ENCODE measurements around the gene DTNBP1.

DNA sequence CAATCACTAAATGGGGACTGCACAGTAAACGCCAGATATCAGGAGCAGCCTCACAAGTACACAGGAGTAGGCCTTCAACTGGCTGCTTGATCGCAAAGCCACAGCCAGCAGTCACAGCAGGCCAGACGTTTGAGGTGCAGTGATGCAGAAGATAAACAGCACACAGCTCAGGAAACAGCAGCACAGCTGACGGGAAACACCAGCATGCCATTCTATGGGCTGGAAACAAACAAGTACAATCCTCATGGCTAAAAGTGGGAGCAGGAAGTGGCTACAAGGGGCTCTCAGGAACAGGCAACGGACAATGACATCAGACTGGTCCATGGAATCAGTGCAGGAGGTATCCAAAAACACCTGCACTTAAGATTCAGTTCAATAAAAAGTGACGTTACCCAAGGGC is 111.0 kb downstream of the DTNBP1 start:
- TF ChIP-seq, protein P1, sequence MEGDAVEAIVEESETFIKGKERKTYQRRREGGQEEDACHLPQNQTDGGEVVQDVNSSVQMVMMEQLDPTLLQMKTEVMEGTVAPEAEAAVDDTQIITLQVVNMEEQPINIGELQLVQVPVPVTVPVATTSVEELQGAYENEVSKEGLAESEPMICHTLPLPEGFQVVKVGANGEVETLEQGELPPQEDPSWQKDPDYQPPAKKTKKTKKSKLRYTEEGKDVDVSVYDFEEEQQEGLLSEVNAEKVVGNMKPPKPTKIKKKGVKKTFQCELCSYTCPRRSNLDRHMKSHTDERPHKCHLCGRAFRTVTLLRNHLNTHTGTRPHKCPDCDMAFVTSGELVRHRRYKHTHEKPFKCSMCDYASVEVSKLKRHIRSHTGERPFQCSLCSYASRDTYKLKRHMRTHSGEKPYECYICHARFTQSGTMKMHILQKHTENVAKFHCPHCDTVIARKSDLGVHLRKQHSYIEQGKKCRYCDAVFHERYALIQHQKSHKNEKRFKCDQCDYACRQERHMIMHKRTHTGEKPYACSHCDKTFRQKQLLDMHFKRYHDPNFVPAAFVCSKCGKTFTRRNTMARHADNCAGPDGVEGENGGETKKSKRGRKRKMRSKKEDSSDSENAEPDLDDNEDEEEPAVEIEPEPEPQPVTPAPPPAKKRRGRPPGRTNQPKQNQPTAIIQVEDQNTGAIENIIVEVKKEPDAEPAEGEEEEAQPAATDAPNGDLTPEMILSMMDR (conservative IDR thresholded peaks at IDR 0.05; ENCODE audit: low read length), result no peak
- no peak for TF ChIP-seq EZH2phosphoT487 (IDR thresholded peaks at IDR 0.05; ENCODE audit: borderline replicate concordance, low read depth, low read length)

Measured in OCI-LY7 (cell line).